ENCODE results near the gene TAB2. TPM values are rescaled to one million over a fixed set of nuclear protein-coding genes. Genes with fewer than 3 reads are reported as not detected.

The TAB2 gene
- total and polyA plus RNA-seq, 2 experiments from 2014 or later: 19.8 to 59.2 TPM

- no peaks in the 10 kb centered on the region for H3K27me3 ChIP-seq (ENCODE audit: insufficient read depth)
- H3K36me3 ChIP-seq (ENCODE audit: insufficient read depth): peaks cover under 1% of the 10 kb centered on the region; the same call in 1 of the 2 replicates
- no peak overlapping the region for H3K4me2 ChIP-seq
- no peaks in the 10 kb centered on the region for H3K4me1 Mint-ChIP-seq
- peaks cover 3% of the 10 kb centered on the region for H3K27me3 Mint-ChIP-seq (ENCODE audit: insufficient read depth, low read depth, poor library complexity)
- H3K36me3 Mint-ChIP-seq (ENCODE audit: low read depth): peaks cover 8% of the 10 kb centered on the region; the same call in 2 of the 3 replicates
- H3K27ac Mint-ChIP-seq: no peak overlapping the region
- ATAC-seq (peak; percentile 41), DNase-seq (ENCODE audit: low spot score) (no peak)
- H3K79me2 ChIP-seq (replicated peaks; ENCODE audit: insufficient read depth): peaks cover 36% of the 10 kb centered on the region
- H3K4me1 ChIP-seq (ENCODE audit: insufficient read depth): no peaks in the 10 kb centered on the region
- H3K9me3 Mint-ChIP-seq: no peaks in the 10 kb centered on the region
- no peak overlapping the region for H3K4me3 ChIP-seq
- TF ChIP-seq REST (IDR thresholded peaks at IDR 0.05; ENCODE audit: unreplicated experiment): no peak
- no peak for TF ChIP-seq JUNB (IDR thresholded peaks at IDR 0.05; ENCODE audit: unreplicated experiment)
- no peak for TF ChIP-seq POLR2AphosphoS5 (IDR thresholded peaks at IDR 0.05; ENCODE audit: low read depth)
- TF ChIP-seq EZH2 (IDR thresholded peaks at IDR 0.05; ENCODE audit: low read depth, unreplicated experiment): no peak
- TF ChIP-seq ZNF114 (CRISPR knock-in tag; IDR thresholded peaks at IDR 0.05): no peak
- TF ChIP-seq EZH2phosphoT487 (IDR thresholded peaks at IDR 0.05; ENCODE audit: unreplicated experiment): no peak
- no peak for TF ChIP-seq ZNF331 (CRISPR knock-in tag; IDR thresholded peaks at IDR 0.05; ENCODE audit: low read depth)
- TF ChIP-seq, protein P1, sequence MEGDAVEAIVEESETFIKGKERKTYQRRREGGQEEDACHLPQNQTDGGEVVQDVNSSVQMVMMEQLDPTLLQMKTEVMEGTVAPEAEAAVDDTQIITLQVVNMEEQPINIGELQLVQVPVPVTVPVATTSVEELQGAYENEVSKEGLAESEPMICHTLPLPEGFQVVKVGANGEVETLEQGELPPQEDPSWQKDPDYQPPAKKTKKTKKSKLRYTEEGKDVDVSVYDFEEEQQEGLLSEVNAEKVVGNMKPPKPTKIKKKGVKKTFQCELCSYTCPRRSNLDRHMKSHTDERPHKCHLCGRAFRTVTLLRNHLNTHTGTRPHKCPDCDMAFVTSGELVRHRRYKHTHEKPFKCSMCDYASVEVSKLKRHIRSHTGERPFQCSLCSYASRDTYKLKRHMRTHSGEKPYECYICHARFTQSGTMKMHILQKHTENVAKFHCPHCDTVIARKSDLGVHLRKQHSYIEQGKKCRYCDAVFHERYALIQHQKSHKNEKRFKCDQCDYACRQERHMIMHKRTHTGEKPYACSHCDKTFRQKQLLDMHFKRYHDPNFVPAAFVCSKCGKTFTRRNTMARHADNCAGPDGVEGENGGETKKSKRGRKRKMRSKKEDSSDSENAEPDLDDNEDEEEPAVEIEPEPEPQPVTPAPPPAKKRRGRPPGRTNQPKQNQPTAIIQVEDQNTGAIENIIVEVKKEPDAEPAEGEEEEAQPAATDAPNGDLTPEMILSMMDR (conservative IDR thresholded peaks at IDR 0.05; ENCODE audit: low read depth in 2 of 2): no peak
- TF ChIP-seq CREB1 (CRISPR knock-in tag; IDR thresholded peaks at IDR 0.05; ENCODE audit: low read depth): no peak
- TF ChIP-seq, protein P2, sequence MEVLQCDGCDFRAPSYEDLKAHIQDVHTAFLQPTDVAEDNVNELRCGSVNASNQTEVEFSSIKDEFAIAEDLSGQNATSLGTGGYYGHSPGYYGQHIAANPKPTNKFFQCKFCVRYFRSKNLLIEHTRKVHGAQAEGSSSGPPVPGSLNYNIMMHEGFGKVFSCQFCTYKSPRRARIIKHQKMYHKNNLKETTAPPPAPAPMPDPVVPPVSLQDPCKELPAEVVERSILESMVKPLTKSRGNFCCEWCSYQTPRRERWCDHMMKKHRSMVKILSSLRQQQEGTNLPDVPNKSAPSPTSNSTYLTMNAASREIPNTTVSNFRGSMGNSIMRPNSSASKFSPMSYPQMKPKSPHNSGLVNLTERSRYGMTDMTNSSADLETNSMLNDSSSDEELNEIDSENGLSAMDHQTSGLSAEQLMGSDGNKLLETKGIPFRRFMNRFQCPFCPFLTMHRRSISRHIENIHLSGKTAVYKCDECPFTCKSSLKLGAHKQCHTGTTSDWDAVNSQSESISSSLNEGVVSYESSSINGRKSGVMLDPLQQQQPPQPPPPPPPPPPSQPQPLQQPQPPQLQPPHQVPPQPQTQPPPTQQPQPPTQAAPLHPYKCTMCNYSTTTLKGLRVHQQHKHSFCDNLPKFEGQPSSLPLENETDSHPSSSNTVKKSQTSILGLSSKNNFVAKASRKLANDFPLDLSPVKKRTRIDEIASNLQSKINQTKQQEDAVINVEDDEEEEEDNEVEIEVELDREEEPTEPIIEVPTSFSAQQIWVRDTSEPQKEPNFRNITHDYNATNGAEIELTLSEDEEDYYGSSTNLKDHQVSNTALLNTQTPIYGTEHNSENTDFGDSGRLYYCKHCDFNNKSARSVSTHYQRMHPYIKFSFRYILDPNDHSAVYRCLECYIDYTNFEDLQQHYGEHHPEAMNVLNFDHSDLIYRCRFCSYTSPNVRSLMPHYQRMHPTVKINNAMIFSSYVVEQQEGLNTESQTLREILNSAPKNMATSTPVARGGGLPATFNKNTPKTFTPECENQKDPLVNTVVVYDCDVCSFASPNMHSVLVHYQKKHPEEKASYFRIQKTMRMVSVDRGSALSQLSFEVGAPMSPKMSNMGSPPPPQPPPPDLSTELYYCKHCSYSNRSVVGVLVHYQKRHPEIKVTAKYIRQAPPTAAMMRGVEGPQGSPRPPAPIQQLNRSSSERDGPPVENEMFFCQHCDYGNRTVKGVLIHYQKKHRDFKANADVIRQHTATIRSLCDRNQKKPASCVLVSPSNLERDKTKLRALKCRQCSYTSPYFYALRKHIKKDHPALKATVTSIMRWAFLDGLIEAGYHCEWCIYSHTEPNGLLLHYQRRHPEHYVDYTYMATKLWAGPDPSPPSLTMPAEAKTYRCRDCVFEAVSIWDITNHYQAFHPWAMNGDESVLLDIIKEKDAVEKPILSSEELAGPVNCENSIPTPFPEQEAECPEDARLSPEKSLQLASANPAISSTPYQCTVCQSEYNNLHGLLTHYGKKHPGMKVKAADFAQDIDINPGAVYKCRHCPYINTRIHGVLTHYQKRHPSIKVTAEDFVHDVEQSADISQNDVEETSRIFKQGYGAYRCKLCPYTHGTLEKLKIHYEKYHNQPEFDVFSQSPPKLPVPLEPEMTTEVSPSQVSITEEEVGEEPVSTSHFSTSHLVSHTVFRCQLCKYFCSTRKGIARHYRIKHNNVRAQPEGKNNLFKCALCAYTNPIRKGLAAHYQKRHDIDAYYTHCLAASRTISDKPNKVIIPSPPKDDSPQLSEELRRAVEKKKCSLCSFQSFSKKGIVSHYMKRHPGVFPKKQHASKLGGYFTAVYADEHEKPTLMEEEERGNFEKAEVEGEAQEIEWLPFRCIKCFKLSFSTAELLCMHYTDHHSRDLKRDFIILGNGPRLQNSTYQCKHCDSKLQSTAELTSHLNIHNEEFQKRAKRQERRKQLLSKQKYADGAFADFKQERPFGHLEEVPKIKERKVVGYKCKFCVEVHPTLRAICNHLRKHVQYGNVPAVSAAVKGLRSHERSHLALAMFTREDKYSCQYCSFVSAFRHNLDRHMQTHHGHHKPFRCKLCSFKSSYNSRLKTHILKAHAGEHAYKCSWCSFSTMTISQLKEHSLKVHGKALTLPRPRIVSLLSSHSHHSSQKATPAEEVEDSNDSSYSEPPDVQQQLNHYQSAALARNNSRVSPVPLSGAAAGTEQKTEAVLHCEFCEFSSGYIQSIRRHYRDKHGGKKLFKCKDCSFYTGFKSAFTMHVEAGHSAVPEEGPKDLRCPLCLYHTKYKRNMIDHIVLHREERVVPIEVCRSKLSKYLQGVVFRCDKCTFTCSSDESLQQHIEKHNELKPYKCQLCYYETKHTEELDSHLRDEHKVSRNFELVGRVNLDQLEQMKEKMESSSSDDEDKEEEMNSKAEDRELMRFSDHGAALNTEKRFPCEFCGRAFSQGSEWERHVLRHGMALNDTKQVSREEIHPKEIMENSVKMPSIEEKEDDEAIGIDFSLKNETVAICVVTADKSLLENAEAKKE (CRISPR knock-in tag; IDR thresholded peaks at IDR 0.05): no peak
- no peak for TF ChIP-seq ETS1 (IDR thresholded peaks at IDR 0.05)
- TF ChIP-seq STAT1 (IDR thresholded peaks at IDR 0.05; ENCODE audit: unreplicated experiment): no peak
- TF ChIP-seq NANOG (IDR thresholded peaks at IDR 0.05; ENCODE audit: borderline replicate concordance): no peak
- H3F3A ChIP-seq (replicated peaks; ENCODE audit: low read depth): no peaks in the 10 kb centered on the region
- H2AFZ ChIP-seq: no peak overlapping the region
- H3K27ac ChIP-seq (ENCODE audit: low read depth): no peak overlapping the region
- H3K4me3 Mint-ChIP-seq: no peak overlapping the region
- H4K20me1 ChIP-seq (replicated peaks; ENCODE audit: insufficient read depth): peaks cover under 1% of the 10 kb centered on the region; the same call in 1 of the 2 replicates
- H3K9me2 ChIP-seq (ENCODE audit: insufficient read depth): no peaks in the 10 kb centered on the region
Measured at GRCh38 chr6:149387779-149388512, 70.4 kb downstream of the TAB2 start.
